ENCODE data around the gene FBXW11.

DNA sequence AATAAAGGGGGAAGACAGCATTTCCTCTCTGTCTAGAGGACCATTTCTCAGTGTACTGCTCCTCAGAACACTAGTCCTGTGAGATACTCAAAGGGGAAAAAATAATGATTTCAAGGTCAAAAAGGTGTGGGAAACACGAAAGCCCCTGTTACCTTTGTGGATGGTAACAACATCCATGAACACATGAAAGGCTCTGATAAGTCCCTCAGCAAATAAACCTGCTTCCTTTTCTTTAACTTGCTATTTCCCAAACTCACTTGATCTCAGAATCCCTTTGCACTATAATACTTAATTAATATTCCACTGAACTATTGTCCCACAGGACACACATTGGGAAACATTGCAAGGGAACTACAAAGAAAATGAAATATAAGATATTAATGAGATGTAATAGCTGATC is 155.2 kb downstream of the FBXW11 start:
- TF ChIP-seq, protein P1, sequence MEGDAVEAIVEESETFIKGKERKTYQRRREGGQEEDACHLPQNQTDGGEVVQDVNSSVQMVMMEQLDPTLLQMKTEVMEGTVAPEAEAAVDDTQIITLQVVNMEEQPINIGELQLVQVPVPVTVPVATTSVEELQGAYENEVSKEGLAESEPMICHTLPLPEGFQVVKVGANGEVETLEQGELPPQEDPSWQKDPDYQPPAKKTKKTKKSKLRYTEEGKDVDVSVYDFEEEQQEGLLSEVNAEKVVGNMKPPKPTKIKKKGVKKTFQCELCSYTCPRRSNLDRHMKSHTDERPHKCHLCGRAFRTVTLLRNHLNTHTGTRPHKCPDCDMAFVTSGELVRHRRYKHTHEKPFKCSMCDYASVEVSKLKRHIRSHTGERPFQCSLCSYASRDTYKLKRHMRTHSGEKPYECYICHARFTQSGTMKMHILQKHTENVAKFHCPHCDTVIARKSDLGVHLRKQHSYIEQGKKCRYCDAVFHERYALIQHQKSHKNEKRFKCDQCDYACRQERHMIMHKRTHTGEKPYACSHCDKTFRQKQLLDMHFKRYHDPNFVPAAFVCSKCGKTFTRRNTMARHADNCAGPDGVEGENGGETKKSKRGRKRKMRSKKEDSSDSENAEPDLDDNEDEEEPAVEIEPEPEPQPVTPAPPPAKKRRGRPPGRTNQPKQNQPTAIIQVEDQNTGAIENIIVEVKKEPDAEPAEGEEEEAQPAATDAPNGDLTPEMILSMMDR (IDR thresholded peaks at IDR 0.05; ENCODE audit: poor library complexity, severe bottlenecking), result no peak
- TF ChIP-seq EZH2 (IDR thresholded peaks at IDR 0.05; ENCODE audit: borderline replicate concordance, insufficient read depth, low read length, poor library complexity, severe bottlenecking) (no peak), MXI1 (conservative IDR thresholded peaks at IDR 0.05; ENCODE audit: poor library complexity, severe bottlenecking) (no peak), EP300 (conservative IDR thresholded peaks at IDR 0.05; ENCODE audit: poor library complexity, severe bottlenecking) (no peak), TAF1 (IDR thresholded peaks at IDR 0.05; ENCODE audit: low read depth) (no peak), POLR2AphosphoS5 (IDR thresholded peaks at IDR 0.05) (no peak)
